GM23338 (cell line): ENCODE data around the gene FAP.

ENCODE experiments used
- CTCF ChIP-seq, 2 experiments: fragments of 200-600 bp in 1 of 2; sonication (generic) in 1 of 2; conservative IDR thresholded peaks; 2 replicates each; pipeline versions ENCODE4 v1.5.1 to v1.6.1; 2016 to 2017; ENCODE audit warnings: antibody characterized with exemption in 2 of 2, low read depth in 2 of 2, mild to moderate bottlenecking in 2 of 2, moderate library complexity in 1 of 2
- EZH2 ChIP-seq: fragments of 200-600 bp; sonication (generic); IDR thresholded peaks from one replicate; pipeline ENCODE4 v1.8.0; 2017; ENCODE audit warnings: antibody characterized with exemption, mild to moderate bottlenecking, low read depth; ENCODE audit not compliant: unreplicated experiment

DNA sequence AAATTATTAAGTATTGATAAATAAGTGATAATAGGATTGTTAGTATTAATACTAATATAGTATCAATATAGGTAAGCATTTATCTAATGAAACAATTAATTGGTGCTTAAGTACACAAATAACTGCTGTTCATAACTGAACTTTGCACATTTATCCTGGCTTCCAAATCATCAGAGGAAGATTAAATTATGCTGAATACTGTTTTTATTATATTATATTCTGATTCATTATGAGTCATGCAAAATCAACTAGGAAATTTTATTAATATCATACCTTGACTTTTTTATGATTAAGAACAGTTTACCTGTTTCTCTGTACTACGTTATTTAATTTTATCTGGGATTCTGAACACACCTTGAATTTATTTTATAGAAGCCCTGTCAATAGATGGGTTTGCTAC is 42.6 kb downstream of the FAP start:
- TF ChIP-seq CTCF (conservative IDR thresholded peaks at IDR 0.05; ENCODE audit: low read depth in 2 of 2) (no peak), EZH2 (no peak)
